Measurements from ENCODE around the gene KIAA1586. TPM values are rescaled to one million over a fixed set of nuclear protein-coding genes. Genes with fewer than 3 reads are reported as not detected.
"Not testable (repeated sequence)": the region's sequence is repeated elsewhere in the genome, so short reads cannot be mapped to it uniquely, and the experiment has no call there.

KIAA1586 gene, protein sequence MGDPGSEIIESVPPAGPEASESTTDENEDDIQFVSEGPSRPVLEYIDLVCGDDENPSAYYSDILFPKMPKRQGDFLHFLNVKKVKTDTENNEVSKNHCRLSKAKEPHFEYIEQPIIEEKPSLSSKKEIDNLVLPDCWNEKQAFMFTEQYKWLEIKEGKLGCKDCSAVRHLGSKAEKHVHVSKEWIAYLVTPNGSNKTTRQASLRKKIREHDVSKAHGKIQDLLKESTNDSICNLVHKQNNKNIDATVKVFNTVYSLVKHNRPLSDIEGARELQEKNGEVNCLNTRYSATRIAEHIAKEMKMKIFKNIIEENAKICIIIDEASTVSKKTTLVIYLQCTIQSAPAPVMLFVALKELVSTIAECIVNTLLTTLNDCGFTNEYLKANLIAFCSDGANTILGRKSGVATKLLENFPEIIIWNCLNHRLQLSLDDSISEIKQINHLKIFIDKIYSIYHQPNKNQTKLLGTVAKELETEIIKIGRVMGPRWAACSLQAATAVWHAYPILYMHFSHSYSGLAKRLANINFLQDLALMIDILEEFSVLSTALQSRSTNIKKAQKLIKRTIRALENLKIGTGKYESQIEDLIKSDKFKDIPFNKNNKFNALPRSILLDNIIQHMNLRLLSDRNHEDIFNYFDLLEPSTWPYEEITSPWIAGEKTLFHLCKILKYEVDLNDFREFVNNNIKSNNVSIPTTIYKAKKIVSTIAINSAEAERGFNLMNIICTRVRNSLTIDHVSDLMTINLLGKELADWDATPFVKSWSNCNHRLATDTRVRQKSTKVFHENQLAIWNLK
- total RNA-seq = 1 to 10 TPM; 3.6 to 6.7 TPM

DNA sequence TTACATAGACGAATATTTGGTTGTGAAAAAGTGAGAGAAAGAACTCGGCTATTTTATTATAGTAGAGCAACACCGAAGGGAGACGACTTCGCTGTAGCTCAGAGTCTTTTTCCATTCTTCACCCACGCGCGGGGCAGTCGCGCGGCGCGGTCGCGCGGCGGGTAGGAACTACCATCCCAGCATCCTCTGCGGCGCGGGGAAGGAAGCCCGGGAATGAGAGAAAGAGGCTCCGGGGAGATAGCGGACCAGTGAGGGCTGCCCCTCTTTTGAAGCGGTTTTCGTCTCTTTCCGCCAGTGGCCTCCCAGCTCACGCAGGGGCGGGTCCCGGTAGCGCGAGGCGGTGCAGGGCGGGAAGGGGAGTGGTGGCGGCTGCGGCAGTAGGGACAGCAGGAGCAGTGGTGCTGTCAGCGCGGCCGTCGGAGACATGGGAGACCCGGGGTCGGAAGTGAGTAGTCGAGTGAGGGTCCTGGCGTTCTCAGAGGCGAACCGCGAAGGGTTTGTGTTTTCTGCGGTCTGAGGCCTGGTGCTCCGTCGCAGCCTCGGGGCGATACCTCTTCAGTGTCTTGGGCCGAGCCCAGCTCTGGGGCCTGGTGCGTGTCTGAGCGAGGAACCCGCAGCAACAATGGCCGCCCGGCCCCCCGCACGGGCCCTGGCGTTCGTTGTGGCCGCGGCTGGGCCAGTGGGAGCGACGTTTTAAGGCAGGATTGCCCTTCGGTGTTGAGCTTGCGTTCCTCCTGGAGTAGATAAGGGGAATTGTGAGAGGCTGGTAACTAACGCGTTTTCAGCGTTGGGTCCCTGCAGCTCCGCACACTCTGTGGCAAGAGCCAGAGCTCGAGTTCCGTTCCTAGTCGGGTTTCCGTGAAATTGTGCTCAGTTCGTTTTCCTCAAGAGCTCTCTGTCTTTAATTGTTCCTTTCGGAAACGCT lies at the start of gene KIAA1586:
Gene KIAA1586 (plus strand): TSS at position 362 of the 925 bp plus-strand sequence. CDS start 63 bp downstream, at position 425.
- H3K36me3 ChIP-seq, H3K9me3 ChIP-seq, H3K27me3 ChIP-seq, H3K4me1 ChIP-seq: not testable (repeated sequence)
- H3K27ac ChIP-seq = peak within 1 kb of the TSS; percentile 40
- peak; percentile 90 for DNase-seq
- intact Hi-C loops (cut with DNase I) = loop anchor here (10.0 kb wide), 1 partner anchor 268 kb away; the partner anchor contains the start of gene PRIM2
- H3K9ac ChIP-seq (ENCODE audit: low read depth in 2 of 2, low read length in 2 of 2) = peak within 1 kb of the TSS; percentile 40 to 62
- H3K4me3 ChIP-seq = peak within 1 kb of the TSS; percentile 54

DNA sequence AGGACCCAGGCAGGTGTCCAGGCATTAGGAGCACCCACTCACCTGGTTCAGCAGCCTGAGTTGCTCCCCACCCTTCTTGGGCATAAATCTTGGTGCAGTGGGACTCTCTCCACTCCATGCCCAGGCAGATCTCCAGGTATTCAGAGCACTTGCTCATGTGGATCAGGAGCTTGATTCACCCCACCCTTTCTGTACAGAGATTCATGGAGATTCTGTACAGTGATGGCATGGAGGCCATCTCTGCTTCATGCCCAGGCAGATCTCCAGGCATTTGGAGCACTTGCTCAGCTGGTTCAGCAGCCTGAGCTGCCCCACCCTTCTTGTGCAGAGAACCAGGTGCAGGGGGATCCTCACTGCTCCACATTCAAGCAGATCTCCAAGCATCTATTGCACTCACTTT lies 47.4 kb upstream of the KIAA1586 start:
- H3K27me3 ChIP-seq = no peaks in the 10 kb centered on the region
- intact Hi-C loops (cut with DNase I) = no loop called here
- H3K9ac ChIP-seq (ENCODE audit: low read depth in 2 of 2, low read length in 2 of 2) = no peak overlapping the region
- no peak overlapping the region for H3K27ac ChIP-seq
- H3K9me3 ChIP-seq = no peaks in the 10 kb centered on the region
- H3K4me1 ChIP-seq = no peaks in the 10 kb centered on the region
- H3K4me3 ChIP-seq = no peak overlapping the region
- H3K36me3 ChIP-seq = no peaks in the 10 kb centered on the region
- TF ChIP-seq, protein P1, sequence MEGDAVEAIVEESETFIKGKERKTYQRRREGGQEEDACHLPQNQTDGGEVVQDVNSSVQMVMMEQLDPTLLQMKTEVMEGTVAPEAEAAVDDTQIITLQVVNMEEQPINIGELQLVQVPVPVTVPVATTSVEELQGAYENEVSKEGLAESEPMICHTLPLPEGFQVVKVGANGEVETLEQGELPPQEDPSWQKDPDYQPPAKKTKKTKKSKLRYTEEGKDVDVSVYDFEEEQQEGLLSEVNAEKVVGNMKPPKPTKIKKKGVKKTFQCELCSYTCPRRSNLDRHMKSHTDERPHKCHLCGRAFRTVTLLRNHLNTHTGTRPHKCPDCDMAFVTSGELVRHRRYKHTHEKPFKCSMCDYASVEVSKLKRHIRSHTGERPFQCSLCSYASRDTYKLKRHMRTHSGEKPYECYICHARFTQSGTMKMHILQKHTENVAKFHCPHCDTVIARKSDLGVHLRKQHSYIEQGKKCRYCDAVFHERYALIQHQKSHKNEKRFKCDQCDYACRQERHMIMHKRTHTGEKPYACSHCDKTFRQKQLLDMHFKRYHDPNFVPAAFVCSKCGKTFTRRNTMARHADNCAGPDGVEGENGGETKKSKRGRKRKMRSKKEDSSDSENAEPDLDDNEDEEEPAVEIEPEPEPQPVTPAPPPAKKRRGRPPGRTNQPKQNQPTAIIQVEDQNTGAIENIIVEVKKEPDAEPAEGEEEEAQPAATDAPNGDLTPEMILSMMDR (IDR thresholded peaks at IDR 0.05) = no peak
- DNase-seq = no peak

DNA sequence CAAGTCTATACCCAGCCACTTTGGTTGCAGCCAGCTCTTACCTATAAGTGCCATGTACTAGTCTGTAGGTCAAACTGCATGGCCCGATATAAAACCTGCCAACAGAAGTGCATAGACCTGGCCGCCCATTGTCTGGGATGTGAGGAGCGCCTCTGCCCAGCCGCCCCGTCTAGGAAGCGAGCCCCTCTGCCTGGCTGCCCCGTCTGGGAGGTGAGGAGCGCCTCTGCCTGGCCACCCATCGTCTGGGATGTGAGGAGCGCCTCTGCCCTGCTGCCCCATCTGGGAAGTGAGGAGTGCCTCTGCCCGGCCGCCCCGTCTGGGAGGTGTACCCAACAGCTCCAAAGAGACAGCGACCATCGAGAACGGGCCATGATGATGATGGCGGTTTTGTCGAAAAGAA lies 46.7 kb upstream of the KIAA1586 start:
- H3K4me3 ChIP-seq; H3K4me1 ChIP-seq; H3K9me3 ChIP-seq; H3K27me3 ChIP-seq; H3K9ac ChIP-seq (ENCODE audit: low read depth in 2 of 2, low read length in 2 of 2); DNase-seq; intact Hi-C loops (cut with DNase I); H3K36me3 ChIP-seq; H3K27ac ChIP-seq: not testable (repeated sequence)

DNA sequence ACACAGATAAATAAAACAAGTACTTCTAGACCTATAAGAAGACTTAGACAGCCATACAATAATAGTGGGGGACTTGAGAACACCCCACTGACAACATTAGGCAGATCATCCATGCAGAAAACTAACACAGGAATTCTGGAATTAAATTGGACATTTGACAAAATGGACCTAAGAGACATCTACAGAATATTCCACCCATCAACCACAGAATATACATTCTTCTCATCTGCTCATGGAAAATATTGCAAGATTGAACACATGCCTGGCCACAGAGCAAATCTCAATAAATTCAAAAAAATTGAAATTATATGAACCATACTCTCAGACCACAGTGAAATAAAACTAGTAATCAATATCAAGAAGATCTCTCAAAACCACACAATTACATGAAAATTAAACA lies 44.3 kb upstream of the KIAA1586 start:
- DNase-seq = no peak
- Histone ChIP-seq H3K4me3 (no peak overlapping the region), H3K4me1 (no peaks in the 10 kb centered on the region), H3K36me3 (no peaks in the 10 kb centered on the region), H3K27me3 (no peaks in the 10 kb centered on the region), H3K27ac (no peak overlapping the region), H3K9ac (ENCODE audit: low read depth in 2 of 2, low read length in 2 of 2) (no peak overlapping the region), H3K9me3 (no peaks in the 10 kb centered on the region)
- intact Hi-C loops (cut with DNase I) = no loop called here
- TF ChIP-seq, protein P1 (IDR thresholded peaks at IDR 0.05) = no peak

DNA sequence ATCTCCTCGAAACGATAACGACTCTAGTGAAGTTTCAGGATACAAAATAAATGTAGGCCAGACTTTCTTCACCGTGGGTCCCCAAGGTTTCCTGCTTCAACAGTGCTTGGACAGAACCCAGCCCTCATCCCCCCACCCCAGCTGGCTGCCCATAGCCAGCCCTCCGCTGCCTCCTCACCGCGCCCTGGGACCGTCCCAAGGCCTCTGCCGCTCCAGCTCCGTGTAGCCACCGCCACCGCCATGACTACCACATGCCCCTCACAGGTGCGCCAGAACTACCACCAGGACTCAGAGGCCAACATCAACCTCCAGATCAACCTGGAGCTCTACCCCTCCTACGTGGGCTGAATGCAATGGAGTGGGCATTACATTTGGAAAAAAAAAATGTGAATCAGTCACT lies 42.2 kb upstream of the KIAA1586 start:
- intact Hi-C loops (cut with DNase I) = no loop called here
- H3K36me3 ChIP-seq = no peaks in the 10 kb centered on the region
- no peaks in the 10 kb centered on the region for H3K4me1 ChIP-seq
- no peak overlapping the region for H3K4me3 ChIP-seq
- no peaks in the 10 kb centered on the region for H3K27me3 ChIP-seq
- DNase-seq = no peak
- H3K9ac ChIP-seq (ENCODE audit: low read depth in 2 of 2, low read length in 2 of 2) = no peak overlapping the region
- H3K9me3 ChIP-seq = no peaks in the 10 kb centered on the region
- TF ChIP-seq, protein P1 (IDR thresholded peaks at IDR 0.05) = no peak
- no peak overlapping the region for H3K27ac ChIP-seq

DNA sequence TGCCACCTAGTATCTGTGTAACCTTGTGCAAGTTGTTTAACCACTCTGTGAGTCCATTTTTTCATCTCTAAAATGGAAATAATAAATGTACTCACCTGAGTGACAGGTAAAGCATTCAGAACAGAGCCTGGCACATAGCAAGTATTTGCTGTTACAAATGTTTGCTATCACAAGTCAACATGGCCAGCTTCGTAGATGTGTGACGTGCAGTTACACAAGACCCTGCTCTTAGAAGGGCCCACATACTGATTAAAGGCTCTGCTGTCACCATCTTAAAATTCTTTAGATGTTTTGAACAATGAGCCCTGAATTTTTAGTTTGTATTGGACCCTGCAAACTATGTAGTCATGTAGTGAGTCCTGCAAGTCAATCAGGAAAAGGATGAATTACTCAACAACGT lies 40.4 kb upstream of the KIAA1586 start:
- no peak overlapping the region for H3K9ac ChIP-seq (ENCODE audit: low read depth in 2 of 2, low read length in 2 of 2)
- intact Hi-C loops (cut with DNase I) = no loop called here
- no peaks in the 10 kb centered on the region for H3K27me3 ChIP-seq
- H3K36me3 ChIP-seq = no peaks in the 10 kb centered on the region
- H3K9me3 ChIP-seq = no peaks in the 10 kb centered on the region
- no peak for DNase-seq
- TF ChIP-seq, protein P1 (IDR thresholded peaks at IDR 0.05) = no peak
- H3K27ac ChIP-seq = no peak overlapping the region
- no peaks in the 10 kb centered on the region for H3K4me1 ChIP-seq
- no peak overlapping the region for H3K4me3 ChIP-seq

DNA sequence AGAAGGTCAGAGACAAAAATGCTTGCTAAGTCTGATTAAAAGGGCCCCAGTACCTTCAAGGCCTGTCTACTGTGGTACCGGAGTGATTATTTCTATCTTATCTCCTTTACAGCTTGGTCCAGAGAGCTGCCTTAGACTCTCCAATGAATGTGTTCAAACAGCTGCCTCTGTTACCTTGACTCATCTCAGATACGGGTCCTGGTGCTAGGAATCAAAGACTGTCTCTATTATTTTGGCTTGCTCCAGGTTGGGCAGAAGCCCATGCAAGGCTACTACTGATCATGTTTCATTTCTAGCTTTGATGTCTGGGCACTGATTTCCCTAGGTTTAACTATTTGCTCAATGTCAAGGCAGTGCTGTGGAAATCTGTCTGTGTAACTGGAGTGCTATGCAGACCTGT lies 38.4 kb upstream of the KIAA1586 start:
- H3K27ac ChIP-seq; H3K9ac ChIP-seq (ENCODE audit: low read depth in 2 of 2, low read length in 2 of 2); DNase-seq; H3K4me1 ChIP-seq; H3K27me3 ChIP-seq; H3K36me3 ChIP-seq; intact Hi-C loops (cut with DNase I); H3K4me3 ChIP-seq; H3K9me3 ChIP-seq: not testable (repeated sequence)

All from colonic mucosa (tissue), 4 donors.